H1 (cell line): Measurements from ENCODE around the gene SLPI. TPM values are rescaled to one million over a fixed set of nuclear protein-coding genes. Genes with fewer than 3 reads are reported as not detected.

ENCODE experiments used
- CTCF ChIA-PET: fragments of 300-600 bp; sonication (Branson Sonifier 250); formaldehyde crosslinking; loops from one replicate; lab custom pipeline; 2021; ENCODE audit not compliant: partially characterized antibody; lab: Charles Lee
- POLR2A ChIA-PET: fragments of 300-600 bp; sonication (Branson Sonifier 250); formaldehyde crosslinking; loops from one replicate; lab custom pipeline; 2021; ENCODE audit warnings: inconsistent platforms; ENCODE audit not compliant: partially characterized antibody; lab: Charles Lee
- DNase-seq, 2 experiments: peaks; one replicate each; pipeline versions ENCODE4 v3.0.0 to v3.0.0-alpha.2; 2010 to 2022; ENCODE audit warnings: low spot score in 2 of 2, low read depth in 1 of 2, mixed read lengths in 1 of 2
- FAIRE-seq: peaks from 2 replicates; lab custom pipeline; 2011; peaks lifted over from hg19 to GRCh38; lab: Jason Lieb, UNC
- H2AFZ ChIP-seq: 2 replicates; pipeline ENCODE4 v1.8.1; 2012; ENCODE audit warnings: low read length, inconsistent platforms
- H2AK5ac ChIP-seq: 2 replicates; pipeline ENCODE4 v1.6.1; 2013; ENCODE audit warnings: low read depth, low read length
- H2BK120ac ChIP-seq: replicated peaks from 2 replicates; pipeline ENCODE3; 2013; ENCODE audit warnings: low read depth, low read length, inconsistent platforms
- H2BK12ac ChIP-seq: 2 replicates; pipeline ENCODE4 v1.6.1; 2013; ENCODE audit warnings: low read depth, low read length
- H2BK15ac ChIP-seq: 2 replicates; pipeline ENCODE4 v1.6.1; 2013; ENCODE audit warnings: low read length
- H2BK20ac ChIP-seq: 2 replicates; pipeline ENCODE4 v1.6.1; 2013; ENCODE audit warnings: low read length
- H2BK5ac ChIP-seq: 2 replicates; pipeline ENCODE4 v1.6.1; 2013; ENCODE audit warnings: low read depth, low read length
- H3K14ac ChIP-seq: 2 replicates; pipeline ENCODE4 v1.6.1; 2013; ENCODE audit warnings: inconsistent platforms; ENCODE audit not compliant: insufficient read length
- H3K18ac ChIP-seq: 2 replicates; pipeline ENCODE4 v1.6.1; 2013; ENCODE audit warnings: low read length; ENCODE audit errors: extremely low read depth
- H3K23ac ChIP-seq: 2 replicates; pipeline ENCODE4 v1.6.1; 2013; ENCODE audit warnings: inconsistent platforms; ENCODE audit not compliant: insufficient read length
- H3K23me2 ChIP-seq: 2 replicates; pipeline ENCODE4 v1.6.1; 2013; ENCODE audit warnings: low read depth, low read length
- H3K27ac ChIP-seq: 2 replicates; pipeline ENCODE4 v1.6.1; 2011; ENCODE audit warnings: low read depth, low read length, inconsistent platforms
- H3K27me3 ChIP-seq, 4 experiments: replicated peaks in 1 of 4; 1 replicate in 1 of 4; 2 replicates in 3 of 4; pipeline versions ENCODE4 v1.6.1 to v1.8.1; 2011 to 2013; ENCODE audit warnings: low read length in 3 of 4, mild to moderate bottlenecking in 3 of 4, inconsistent platforms in 2 of 4, mixed read lengths in 2 of 4, moderate library complexity in 1 of 4; ENCODE audit not compliant: control insufficient read depth in 3 of 4, insufficient read depth in 3 of 4; ENCODE audit errors: extremely low read depth in 1 of 4
- H3K36me3 ChIP-seq, 4 experiments: 2 replicates each; pipeline versions ENCODE4 v1.6.1 to v1.8.1; 2011 to 2013; ENCODE audit warnings: mild to moderate bottlenecking in 4 of 4, low read length in 3 of 4, moderate library complexity in 2 of 4, control low read depth in 1 of 4, inconsistent platforms in 1 of 4; ENCODE audit not compliant: insufficient read depth in 4 of 4, control insufficient read depth in 2 of 4
- H3K4ac ChIP-seq: replicated peaks from 2 replicates; pipeline ENCODE3; 2013; ENCODE audit warnings: low read length, low read depth, mixed read lengths, inconsistent platforms; ENCODE audit not compliant: insufficient read length
- H3K4me1 ChIP-seq, 4 experiments: replicated peaks in 1 of 4; 1 replicate in 1 of 4; 2 replicates in 3 of 4; pipeline versions ENCODE4 v1.6.1 to v1.8.1; 2011 to 2013; ENCODE audit warnings: low read length in 3 of 4, inconsistent platforms in 2 of 4, mixed read lengths in 1 of 4; ENCODE audit not compliant: insufficient read depth in 4 of 4, control insufficient read depth in 3 of 4
- H3K4me2 ChIP-seq, 2 experiments: 2 replicates each; pipeline versions ENCODE4 v1.6.1 to v1.8.1; 2011 to 2013; ENCODE audit warnings: low read depth in 2 of 2, low read length in 2 of 2, control low read depth in 1 of 2, inconsistent platforms in 1 of 2, mild to moderate bottlenecking in 1 of 2; ENCODE audit not compliant: insufficient read depth in 1 of 2
- H3K4me3 ChIP-seq, 4 experiments: fragments of 200-600, 300-600 bp in 1 of 4; sonication (generic), shearing (Covaris generic), sonication (Bioruptor Twin) in 1 of 4; 2 replicates each; pipeline versions ENCODE4 v1.5.1 to v1.8.1; 2011 to 2016; ENCODE audit warnings: low read length in 4 of 4, low read depth in 3 of 4, control low read depth in 2 of 4, inconsistent platforms in 2 of 4, mild to moderate bottlenecking in 2 of 4, mixed read lengths in 1 of 4, moderate library complexity in 1 of 4; ENCODE audit not compliant: insufficient read depth in 2 of 4; ENCODE audit errors: extremely low read depth in 1 of 4
- H3K56ac ChIP-seq: replicated peaks from 2 replicates; pipeline ENCODE3; 2013; ENCODE audit warnings: low read depth, mild to moderate bottlenecking, mixed read lengths, low read length, inconsistent platforms; ENCODE audit not compliant: insufficient read length
- H3K79me1 ChIP-seq: 2 replicates; pipeline ENCODE4 v1.6.1; 2013; ENCODE audit warnings: low read depth, low read length, control low read depth
- H3K79me2 ChIP-seq, 2 experiments: 2 replicates each; pipeline versions ENCODE4 v1.6.1 to v1.8.1; 2012 to 2013; ENCODE audit warnings: low read length in 2 of 2, mild to moderate bottlenecking in 2 of 2, inconsistent platforms in 1 of 2; ENCODE audit not compliant: insufficient read depth in 2 of 2, control insufficient read depth in 1 of 2
- H3K9ac ChIP-seq, 4 experiments: replicated peaks in 1 of 4; 1 replicate in 1 of 4; 2 replicates in 3 of 4; pipeline versions ENCODE4 v1.6.1 to v1.8.1; 2011 to 2013; ENCODE audit warnings: low read depth in 3 of 4, low read length in 3 of 4, control low read depth in 2 of 4, mild to moderate bottlenecking in 2 of 4, moderate library complexity in 2 of 4, inconsistent platforms in 1 of 4; ENCODE audit errors: extremely low read depth in 1 of 4
- H3K9me3 ChIP-seq, 2 experiments: 2 replicates each; pipeline versions ENCODE4 v1.6.1 to v1.8.1; 2012 to 2013; ENCODE audit warnings: mild to moderate bottlenecking in 2 of 2, moderate library complexity in 2 of 2, control low read depth in 1 of 2, inconsistent platforms in 1 of 2, low read depth in 1 of 2, low read length in 1 of 2, mixed read lengths in 1 of 2; ENCODE audit not compliant: insufficient read depth in 2 of 2
- H4K20me1 ChIP-seq, 2 experiments: replicated peaks in 1 of 2; 2 replicates each; pipeline versions ENCODE3 to v1.8.1; 2011 to 2013; ENCODE audit warnings: inconsistent platforms in 2 of 2, low read length in 2 of 2, mild to moderate bottlenecking in 1 of 2; ENCODE audit not compliant: insufficient read depth in 2 of 2, control insufficient read depth in 1 of 2
- H4K5ac ChIP-seq: 2 replicates; pipeline ENCODE4 v1.6.1; 2013; ENCODE audit warnings: low read length, low read depth, mixed read lengths, inconsistent platforms; ENCODE audit not compliant: insufficient read length
- H4K8ac ChIP-seq: 2 replicates; pipeline ENCODE4 v1.8.0; 2013; ENCODE audit warnings: mild to moderate bottlenecking, moderate library complexity, low read length, inconsistent platforms; ENCODE audit not compliant: insufficient read depth; ENCODE audit errors: extremely low read depth
- H4K91ac ChIP-seq: replicated peaks from 2 replicates; pipeline ENCODE3; 2013; ENCODE audit warnings: low read length, mixed read lengths, inconsistent platforms; ENCODE audit not compliant: insufficient read length
- ATF2 ChIP-seq: IDR thresholded peaks from 2 replicates; pipeline ENCODE4 v1.6.1; 2012; ENCODE audit warnings: low read length, inconsistent platforms
- EGR1 ChIP-seq: IDR thresholded peaks from 2 replicates; pipeline ENCODE4 v1.6.1; 2011; ENCODE audit warnings: low read depth, low read length, borderline replicate concordance
- EZH2 ChIP-seq: fragments of 200-600 bp; sonication (generic); IDR thresholded peaks from 2 replicates; pipeline ENCODE4 v1.7.1; 2012; ENCODE audit warnings: low read depth, mild to moderate bottlenecking, moderate library complexity, low read length, inconsistent platforms; ENCODE audit not compliant: severe bottlenecking
- RFX5 ChIP-seq: IDR thresholded peaks from 2 replicates; pipeline ENCODE4 v1.6.1; 2011; ENCODE audit warnings: low read depth, low read length, improper control_type of control experiment, borderline replicate concordance
- SIRT6 ChIP-seq: IDR thresholded peaks from one replicate; pipeline ENCODE4 v1.7.1; 2012; ENCODE audit warnings: low read length, inconsistent platforms
- SRF ChIP-seq: IDR thresholded peaks from 2 replicates; pipeline ENCODE4 v1.6.1; 2011; ENCODE audit warnings: mild to moderate bottlenecking, low read depth, low read length, moderate library complexity
- WGBS, 2 experiments: shearing (Covaris generic) in 1 of 2; methylation state at CpG; one replicate each; pipeline versions ENCODE4 v1.1.6 to v1.1.7; 2013 to 2015; ENCODE audit warnings: low lambda C conversion rate in 2 of 2, mixed read lengths in 2 of 2, inconsistent platforms in 1 of 2, low coverage in 1 of 2, missing lambda C conversion rate in 1 of 2; ENCODE audit not compliant: insufficient replicate concordance in 2 of 2, insufficient coverage in 1 of 2, insufficient read length in 1 of 2; ENCODE audit errors: extremely low coverage in 1 of 2, missing lambda C conversion rate in 1 of 2; 5-methylcytosine and 5-hydroxymethylcytosine counted together
- polyA plus RNA-seq, 7 experiments: library from polyadenylated mRNA; depleted of rRNA in 3 of 7; stranded (reverse) in 5 of 7; unstranded in 2 of 7; fragments of >200 nt in 5 of 7; fragments of 200-250 nt in 2 of 7; gene quantifications; 1 replicate in 5 of 7; 2 replicates in 1 of 7; 4 replicates in 1 of 7; pipeline versions ENCODE4 v1.2.1 to v1.2.3, GENCODE V29; 2011 to 2013; ENCODE audit warnings: missing spikeins in 2 of 7, mixed read lengths in 2 of 7
- total RNA-seq: library from RNA; stranded (reverse); fragmentation: NEBNext Ultra II Directional; extraction: Animal tissue kit (Norgen Biotek cat#: 25700); gene quantifications from 2 replicates; pipeline ENCODE4 v1.2.1, GENCODE V29; 2021

SLPI gene
- total and polyA plus RNA-seq, 2 of the 8 experiments (the other 6 are each of a cell fraction or from before 2014, with no cell fraction given) = not detected

GRCh38 chr20:45279992-45280391, 25.6 kb upstream of the SLPI start:
- no peaks in the 10 kb centered on the region for H3K36me3 ChIP-seq
- H3K4ac ChIP-seq = no peak overlapping the region
- no peak overlapping the region for H2BK120ac ChIP-seq
- no peak for FAIRE-seq
- H4K8ac ChIP-seq = no peak overlapping the region
- H3K27ac ChIP-seq = no peak overlapping the region
- TF ChIP-seq EGR1 (no peak), SRF (no peak), ATF2 (no peak), SIRT6 (no peak), RFX5 (no peak), EZH2 (no peak)
- no peaks in the 10 kb centered on the region for H4K20me1 ChIP-seq
- no peak overlapping the region for H3K4me2 ChIP-seq
- H2AFZ ChIP-seq = no peak overlapping the region
- no peak overlapping the region for H3K56ac ChIP-seq
- no peaks in the 10 kb centered on the region for H3K4me1 ChIP-seq
- H2BK20ac ChIP-seq = no peak overlapping the region
- no peak overlapping the region for H3K18ac ChIP-seq
- H2AK5ac ChIP-seq = no peak overlapping the region
- no peak overlapping the region for H2BK12ac ChIP-seq
- no peak overlapping the region for H3K9ac ChIP-seq
- H3K9me3 ChIP-seq = no peaks in the 10 kb centered on the region
- no peak overlapping the region for H2BK5ac ChIP-seq
- H3K14ac ChIP-seq = no peak overlapping the region
- ChIA-PET CTCF (interaction anchor here (0.6 to 5.5 kb wide), 2 partner anchors 13 to 1303 kb away, joined by 3 to 49 read pairs; no protein-coding TSS in a partner anchor), POLR2A (interaction anchor here (1.7 kb wide), 1 partner anchor 13 kb away, joined by 5 read pairs; no protein-coding TSS in a partner anchor)
- peaks cover 4% of the 10 kb centered on the region; the same call in 1 of the 2 replicates for H3K23me2 ChIP-seq
- no peak overlapping the region for H4K91ac ChIP-seq
- H4K5ac ChIP-seq = no peak overlapping the region
- no peaks in the 10 kb centered on the region for H3K27me3 ChIP-seq
- H2BK15ac ChIP-seq = no peak overlapping the region
- H3K23ac ChIP-seq = no peak overlapping the region
- WGBS, 2 experiments = 94% methylated on average over 1 of the region's 1 CpG; no CpG with 5 or more reads in 1 of the 2 experiments
- H3K79me1 ChIP-seq = no peaks in the 10 kb centered on the region
- no peak overlapping the region for H3K4me3 ChIP-seq
- DNase-seq = no peak
- no peaks in the 10 kb centered on the region for H3K79me2 ChIP-seq
